Uterus (tissue), 2 donors: ENCODE data around the gene CSPG4.
"Not testable (repeated sequence)": the region's sequence is repeated elsewhere in the genome, so short reads cannot be mapped to it uniquely, and the experiment has no call there.

Experiments
- CTCF ChIP-seq, 4 experiments: fragments of 200-600 bp in 2 of 4; fragments of 450-650 bp in 2 of 4; sonication (generic) in 2 of 4; IDR thresholded peaks; one replicate each; pipeline ENCODE4 v1.5.1; 2016 to 2019; ENCODE audit warnings: antibody characterized with exemption in 4 of 4, mild to moderate bottlenecking in 2 of 4, moderate library complexity in 1 of 4
- POLR2A ChIP-seq, 2 donors: fragments of 450-650 bp; IDR thresholded peaks; one replicate each; pipeline ENCODE4 v1.6.1; 2016; ENCODE audit warnings: antibody characterized with exemption in 2 of 2, mild to moderate bottlenecking in 1 of 2, moderate library complexity in 1 of 2

GRCh38 chr15:75678324-75678690 lies 34.3 kb downstream of the CSPG4 start:
- TF ChIP-seq CTCF, POLR2A (IDR thresholded peaks at IDR 0.05): not testable (repeated sequence)
